Stimulated activated effector memory CD8-positive, alpha-beta T cell treated with anti-CD3 and anti-CD28 coated beads, Interleukin-12 subunit alpha, Interleukin-12 subunit beta, amount 100 ng/mL, for 72 hours (primary cell): ENCODE data around the gene CBLB.
A peak's percentile ranks its signal among the peaks of the same experiment; 100 is the strongest.

Experiments
- ATAC-seq: fragments of 150-1000 bp; cut with Tn5 transposase; 2 replicates; pipeline ENCODE4 v1.10.0; 2021
- DNase-seq, 2 donors: peaks; one replicate each; pipeline ENCODE4 v3.0.0; 2021 to 2022; ENCODE audit warnings: low spot score in 2 of 2
- H3K27ac Mint-ChIP-seq: one replicate; pipeline ENCODE4 v1.8.0; 2022; ENCODE audit warnings: mild to moderate bottlenecking, mixed read lengths
- H3K36me3 Mint-ChIP-seq: one replicate; pipeline ENCODE4 v1.8.0; 2022; ENCODE audit warnings: mild to moderate bottlenecking, mixed read lengths
- H3K4me1 Mint-ChIP-seq: one replicate; pipeline ENCODE4 v1.8.0; 2022; ENCODE audit warnings: mixed read lengths
- H3K4me3 Mint-ChIP-seq: one replicate; pipeline ENCODE4 v1.8.0; 2022; ENCODE audit warnings: mild to moderate bottlenecking, mixed read lengths
- H3K9me3 Mint-ChIP-seq: one replicate; pipeline ENCODE4 v1.8.0; 2022; ENCODE audit warnings: mixed read lengths

CBLB gene

DNA sequence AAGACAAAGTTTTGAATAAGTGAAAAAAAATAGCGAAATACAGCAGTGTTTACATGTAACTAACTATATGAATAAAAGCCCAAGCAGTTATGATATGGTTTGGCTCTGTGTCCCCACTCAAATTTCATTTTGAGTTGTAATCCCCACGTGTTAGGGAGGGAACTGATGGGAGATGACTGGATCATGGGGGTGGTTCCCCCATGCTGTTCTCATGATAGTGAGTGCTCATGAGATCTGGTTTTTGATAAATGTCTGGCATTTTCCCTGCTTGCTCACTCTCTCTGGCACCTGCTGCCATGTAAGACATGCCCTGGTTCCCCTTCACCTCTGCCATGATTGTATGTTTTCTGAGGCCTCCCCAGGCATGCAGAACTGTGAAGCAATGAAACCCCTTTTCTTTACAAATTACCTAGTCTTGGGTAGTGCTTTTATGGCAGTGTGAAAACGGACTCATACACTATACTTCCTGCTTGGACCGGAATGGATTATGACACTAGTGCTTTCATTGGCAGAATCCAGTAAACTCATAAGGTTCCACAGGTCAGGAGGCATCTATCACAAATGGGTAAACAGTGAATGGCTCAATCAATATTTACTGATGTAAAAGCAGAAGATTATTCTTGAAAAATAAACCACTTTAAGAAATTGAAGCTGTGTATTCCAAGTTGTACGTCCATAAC lies 192.1 kb downstream of the CBLB start:
- H3K27ac Mint-ChIP-seq: peak overlapping the region; percentile 79
- no peaks in the 10 kb centered on the region for H3K9me3 Mint-ChIP-seq
- no peak overlapping the region for H3K4me3 Mint-ChIP-seq
- H3K4me1 Mint-ChIP-seq: peaks cover 13% of the 10 kb centered on the region
- DNase-seq (peak; percentile 15 to 74), ATAC-seq (peak; percentile 99)
- H3K36me3 Mint-ChIP-seq: peaks cover 100% of the 10 kb centered on the region

DNA sequence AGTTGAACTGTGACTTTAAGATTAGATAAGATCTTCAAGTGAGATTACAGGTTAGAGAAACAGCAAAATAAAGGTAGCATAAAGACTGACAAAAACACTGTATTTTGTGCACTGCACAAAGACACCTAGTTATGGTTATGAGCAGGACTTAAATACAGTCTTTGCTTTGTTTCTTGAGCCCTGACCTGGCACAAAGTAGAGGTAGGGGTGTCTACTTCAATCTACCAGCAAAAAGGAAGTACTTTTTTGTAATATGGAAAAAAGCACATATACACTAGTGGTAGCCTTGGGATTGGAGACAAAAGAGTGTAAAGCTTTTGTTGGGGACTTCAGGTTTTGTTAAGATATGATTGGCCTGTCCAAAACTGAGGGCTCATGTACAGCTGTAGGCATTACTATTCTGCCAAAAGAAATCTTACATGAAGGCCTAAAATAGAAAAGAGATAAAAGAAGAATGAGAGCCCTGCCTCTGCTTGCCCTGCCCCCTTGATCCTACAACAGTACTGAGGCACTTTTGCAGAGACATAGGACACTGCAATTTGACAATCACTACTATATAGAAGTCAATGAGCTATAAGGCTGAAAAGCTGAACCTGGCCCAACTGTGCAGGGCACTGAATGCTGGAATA lies 194.3 kb downstream of the CBLB start:
- peaks cover 13% of the 10 kb centered on the region for H3K4me1 Mint-ChIP-seq
- peak overlapping the region; percentile 58 for H3K27ac Mint-ChIP-seq
- H3K4me3 Mint-ChIP-seq: no peak overlapping the region
- H3K9me3 Mint-ChIP-seq: no peaks in the 10 kb centered on the region
- no peak for DNase-seq
- ATAC-seq: no peak
- H3K36me3 Mint-ChIP-seq: peaks cover 100% of the 10 kb centered on the region

GRCh38 chr3:105672996-105673395 lies 195.8 kb downstream of the CBLB start:
- peaks cover 100% of the 10 kb centered on the region for H3K36me3 Mint-ChIP-seq
- H3K9me3 Mint-ChIP-seq: no peaks in the 10 kb centered on the region
- H3K4me3 Mint-ChIP-seq: no peak overlapping the region
- H3K4me1 Mint-ChIP-seq: peaks cover 19% of the 10 kb centered on the region
- H3K27ac Mint-ChIP-seq: no peak overlapping the region
- DNase-seq (no peak), ATAC-seq (no peak)

DNA sequence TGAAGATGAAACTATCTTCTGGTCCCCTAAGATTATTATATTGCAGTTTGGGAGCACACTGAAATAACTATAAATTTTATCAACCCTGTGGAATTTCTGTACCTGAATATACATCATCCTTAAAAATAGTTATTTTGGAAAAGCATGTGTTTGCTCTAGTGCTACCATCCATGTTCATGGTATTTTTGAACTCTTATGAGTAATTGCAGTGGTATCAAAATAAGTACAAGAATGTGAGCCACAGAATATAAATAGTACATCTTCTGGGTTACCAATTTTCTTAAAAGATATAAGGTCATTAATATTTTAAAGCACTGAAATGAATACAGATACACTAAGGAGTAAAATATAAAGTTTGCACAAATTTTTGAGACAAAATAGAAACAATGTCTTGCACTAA lies 206.5 kb downstream of the CBLB start:
- peak overlapping the region; percentile 9 for H3K27ac Mint-ChIP-seq
- H3K36me3 Mint-ChIP-seq: peaks cover 96% of the 10 kb centered on the region
- ATAC-seq (no peak), DNase-seq (no peak)
- no peaks in the 10 kb centered on the region for H3K4me1 Mint-ChIP-seq
- no peak overlapping the region for H3K4me3 Mint-ChIP-seq
- no peaks in the 10 kb centered on the region for H3K9me3 Mint-ChIP-seq

DNA sequence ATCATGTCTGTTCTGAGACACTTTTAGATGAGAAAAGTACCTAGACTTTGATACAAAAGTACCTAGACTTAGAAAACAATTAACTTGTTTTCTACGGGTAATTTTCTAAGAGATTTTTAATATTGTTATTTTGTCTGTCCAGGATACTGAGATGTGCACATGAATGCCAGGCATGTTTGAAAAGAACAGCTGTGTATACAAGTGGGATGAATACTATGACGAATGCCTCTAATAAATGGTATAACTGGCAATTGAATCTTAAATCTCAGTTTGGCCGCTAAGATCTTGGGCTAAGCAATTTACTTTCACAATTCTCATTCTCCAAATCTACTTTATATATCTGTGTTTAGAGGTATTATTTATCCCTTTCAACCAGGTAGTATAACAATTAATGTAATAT lies 207.4 kb downstream of the CBLB start:
- no peak for ATAC-seq
- Mint-ChIP-seq H3K36me3 (peaks cover 96% of the 10 kb centered on the region), H3K4me3 (no peak overlapping the region)

GRCh38 chr3:105656651-105657504 lies 211.9 kb downstream of the CBLB start:
- ATAC-seq: no peak

More for the DNA sequence above, 207.4 kb downstream of the CBLB start:
- DNase-seq: no peak
- H3K27ac Mint-ChIP-seq: no peak overlapping the region
- H3K4me1 Mint-ChIP-seq: no peaks in the 10 kb centered on the region
- no peaks in the 10 kb centered on the region for H3K9me3 Mint-ChIP-seq

DNA sequence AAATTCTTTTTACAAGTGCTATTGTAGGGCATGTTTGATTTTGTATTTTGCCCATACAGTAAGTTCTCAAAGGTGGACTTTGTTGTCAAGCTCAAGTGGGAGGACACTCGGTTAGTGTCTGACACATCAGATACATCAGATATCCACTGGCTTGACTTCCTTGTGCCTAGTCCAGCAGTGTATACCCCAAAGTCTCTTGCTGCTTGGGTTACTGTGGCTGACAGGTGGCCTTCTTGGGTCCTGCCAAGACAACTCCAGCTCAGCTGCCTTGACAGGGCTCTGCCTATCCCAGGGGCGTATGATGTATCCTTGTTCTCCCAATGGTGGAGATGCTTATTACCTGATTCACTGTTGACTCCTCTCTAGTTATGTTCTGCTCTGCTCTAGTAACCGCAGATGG lies 214.9 kb downstream of the CBLB start:
- Mint-ChIP-seq H3K4me3 (no peak overlapping the region), H3K27ac (peak overlapping the region; percentile 46), H3K36me3 (peaks cover 48% of the 10 kb centered on the region), H3K4me1 (no peaks in the 10 kb centered on the region), H3K9me3 (no peaks in the 10 kb centered on the region)
- DNase-seq: no peak
- ATAC-seq: peak; percentile 24

More at GRCh38 chr3:105656651-105657504, 211.9 kb downstream of the CBLB start:
- H3K4me1 Mint-ChIP-seq: no peaks in the 10 kb centered on the region
- no peaks in the 10 kb centered on the region for H3K9me3 Mint-ChIP-seq
- no peak for DNase-seq
- H3K27ac Mint-ChIP-seq: no peak overlapping the region
- H3K36me3 Mint-ChIP-seq: peaks cover 79% of the 10 kb centered on the region
- no peak overlapping the region for H3K4me3 Mint-ChIP-seq

GRCh38 chr3:105653166-105653565 lies 215.6 kb downstream of the CBLB start:
- Mint-ChIP-seq H3K27ac (peak overlapping the region; percentile 46), H3K36me3 (peaks cover 41% of the 10 kb centered on the region), H3K9me3 (no peaks in the 10 kb centered on the region), H3K4me3 (no peak overlapping the region), H3K4me1 (no peaks in the 10 kb centered on the region)
- ATAC-seq: no peak
- no peak for DNase-seq

DNA sequence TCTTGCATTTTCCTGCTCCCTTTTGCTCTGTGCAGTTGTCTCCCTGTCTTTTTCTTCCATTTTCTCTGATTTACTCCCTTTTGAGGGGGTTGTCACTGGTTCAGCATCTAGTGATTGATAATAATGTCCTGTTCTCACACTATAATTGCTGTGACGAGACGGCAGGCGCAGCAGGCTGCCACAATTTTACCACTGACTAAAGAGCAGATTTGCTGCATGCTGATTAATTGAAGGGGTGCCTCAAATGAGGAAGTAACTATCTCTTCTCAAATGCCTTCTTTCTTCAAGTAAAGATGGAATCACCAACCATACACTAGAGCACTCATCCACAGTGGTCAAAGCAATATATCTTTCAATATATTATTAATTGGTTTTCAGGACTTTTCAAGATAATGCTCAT lies 219.3 kb downstream of the CBLB start:
- ATAC-seq (no peak), DNase-seq (no peak)
- H3K4me1 Mint-ChIP-seq: no peaks in the 10 kb centered on the region
- H3K27ac Mint-ChIP-seq: no peak overlapping the region
- H3K9me3 Mint-ChIP-seq: no peaks in the 10 kb centered on the region
- H3K36me3 Mint-ChIP-seq: peaks cover 6% of the 10 kb centered on the region
- H3K4me3 Mint-ChIP-seq: no peak overlapping the region

DNA sequence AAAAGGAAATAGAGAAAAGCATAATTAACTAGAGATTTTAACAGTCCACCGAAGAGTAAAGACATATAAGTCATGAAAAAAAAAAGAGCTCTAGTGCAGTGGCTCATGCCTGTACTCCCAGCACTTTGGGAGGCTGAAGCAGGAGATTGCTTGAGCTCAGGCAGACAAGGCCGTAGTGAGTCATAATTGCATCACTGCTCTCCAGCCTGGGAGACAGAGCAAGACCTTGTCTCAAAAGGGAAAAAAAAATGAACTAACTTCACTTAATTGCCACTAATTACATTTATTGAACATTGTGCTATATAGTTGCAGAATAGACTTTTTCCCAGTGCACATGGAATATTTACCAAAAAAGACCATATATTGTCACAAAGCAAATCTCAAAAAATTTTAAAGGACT lies 221.8 kb downstream of the CBLB start:
- no peaks in the 10 kb centered on the region for H3K4me1 Mint-ChIP-seq
- H3K9me3 Mint-ChIP-seq: no peaks in the 10 kb centered on the region
- H3K36me3 Mint-ChIP-seq: no peaks in the 10 kb centered on the region
- DNase-seq (no peak), ATAC-seq (no peak)
- H3K27ac Mint-ChIP-seq: no peak overlapping the region
- no peak overlapping the region for H3K4me3 Mint-ChIP-seq

GRCh38 chr3:105639131-105639530 lies 229.7 kb downstream of the CBLB start:
- no peak for ATAC-seq
- no peak for DNase-seq
- Mint-ChIP-seq H3K4me1 (no peaks in the 10 kb centered on the region), H3K36me3 (no peaks in the 10 kb centered on the region), H3K27ac (no peak overlapping the region), H3K4me3 (no peak overlapping the region), H3K9me3 (no peaks in the 10 kb centered on the region)

- no peaks in the 10 kb centered on the region for H3K4me1 Mint-ChIP-seq
- no peaks in the 10 kb centered on the region for H3K36me3 Mint-ChIP-seq
- no peak overlapping the region for H3K4me3 Mint-ChIP-seq
- H3K9me3 Mint-ChIP-seq: no peaks in the 10 kb centered on the region
- DNase-seq (no peak), ATAC-seq (no peak)
- no peak overlapping the region for H3K27ac Mint-ChIP-seq
Measured at GRCh38 chr3:105634708-105635107, 234.1 kb downstream of the CBLB start.

- Mint-ChIP-seq H3K9me3 (no peaks in the 10 kb centered on the region), H3K36me3 (no peaks in the 10 kb centered on the region), H3K4me3 (no peak overlapping the region), H3K27ac (no peak overlapping the region), H3K4me1 (no peaks in the 10 kb centered on the region)
- ATAC-seq (no peak), DNase-seq (no peak)
Measured at GRCh38 chr3:105629718-105630117, 239.1 kb downstream of the CBLB start.

- no peak for ATAC-seq
- no peak for DNase-seq
- Mint-ChIP-seq H3K4me3 (no peak overlapping the region), H3K9me3 (no peaks in the 10 kb centered on the region), H3K36me3 (no peaks in the 10 kb centered on the region), H3K27ac (no peak overlapping the region), H3K4me1 (no peaks in the 10 kb centered on the region)
Measured at GRCh38 chr3:105626739-105627138, 242.1 kb downstream of the CBLB start.

GRCh38 chr3:105622169-105622568 lies 246.6 kb downstream of the CBLB start:
- H3K9me3 Mint-ChIP-seq: no peaks in the 10 kb centered on the region
- H3K36me3 Mint-ChIP-seq: no peaks in the 10 kb centered on the region
- ATAC-seq (no peak), DNase-seq (no peak)
- no peak overlapping the region for H3K4me3 Mint-ChIP-seq
- no peaks in the 10 kb centered on the region for H3K4me1 Mint-ChIP-seq
- no peak overlapping the region for H3K27ac Mint-ChIP-seq

- H3K9me3 Mint-ChIP-seq: no peaks in the 10 kb centered on the region
- no peak overlapping the region for H3K27ac Mint-ChIP-seq
- DNase-seq (no peak), ATAC-seq (no peak)
- H3K4me3 Mint-ChIP-seq: no peak overlapping the region
- H3K4me1 Mint-ChIP-seq: no peaks in the 10 kb centered on the region
- H3K36me3 Mint-ChIP-seq: no peaks in the 10 kb centered on the region
Measured at GRCh38 chr3:105620236-105620635, 248.6 kb downstream of the CBLB start.
